SK-N-SH (cell line): ENCODE measurements around the gene HMGCL. TPM values are rescaled to one million over a fixed set of nuclear protein-coding genes. Genes with fewer than 3 reads are reported as not detected.

Experiments used
- CTCF ChIA-PET: fragments of 300-600, 350-600 bp; formaldehyde crosslinking; extraction: SDS; loops from one replicate; lab custom pipeline; 2021; lab: Yijun Ruan, JAX
- POLR2A ChIA-PET: fragments of 350-600 bp; sonication (Branson Sonifier 250); formaldehyde crosslinking; extraction: SDS; loops from one replicate; lab custom pipeline; 2020; ENCODE audit warnings: antibody characterized with exemption, inconsistent platforms; lab: Yijun Ruan, JAX
- DNase-seq: peaks from one replicate; pipeline ENCODE4 v3.0.0; 2012
- H2AFZ ChIP-seq: fragments of 200-600 bp; sonication (generic); 2 replicates; pipeline ENCODE4 v1.8.1; 2016; ENCODE audit warnings: antibody characterized with exemption, mild to moderate bottlenecking, low read depth
- H3F3A ChIP-seq: fragments of 200-600 bp; sonication (generic); replicated peaks from 2 replicates; pipeline ENCODE3; 2016; ENCODE audit warnings: antibody characterized with exemption, mild to moderate bottlenecking; ENCODE audit not compliant: insufficient read depth
- H3K27ac ChIP-seq, 2 experiments: fragments of 200-500 bp in 1 of 2; fragments of 200-600 bp in 1 of 2; sonication (Bioruptor generic) in 1 of 2; sonication (generic), shearing (Covaris generic) in 1 of 2; 2 replicates each; pipeline versions ENCODE4 v1.5.1 to v1.6.1; 2014 to 2016; ENCODE audit warnings: low read depth in 2 of 2, inconsistent platforms in 1 of 2, low read length in 1 of 2, mild to moderate bottlenecking in 1 of 2, mixed read lengths in 1 of 2
- H3K27me3 ChIP-seq: fragments of 200-600 bp; sonication (generic), shearing (Covaris generic); 2 replicates; pipeline ENCODE4 v1.6.1; 2016; ENCODE audit warnings: mixed run types; ENCODE audit not compliant: insufficient read depth
- H3K36me3 ChIP-seq, 2 experiments: fragments of 200-500 bp in 1 of 2; fragments of 200-600 bp in 1 of 2; sonication (Bioruptor generic) in 1 of 2; sonication (generic) in 1 of 2; replicated peaks in 1 of 2; 2 replicates each; pipeline versions ENCODE3 to v1.5.1; 2014 to 2016; ENCODE audit warnings: low read length in 1 of 2, mild to moderate bottlenecking in 1 of 2; ENCODE audit not compliant: insufficient read depth in 2 of 2, control insufficient read depth in 1 of 2
- H3K4me1 ChIP-seq, 2 experiments: fragments of 200-500 bp in 1 of 2; fragments of 200-600 bp in 1 of 2; sonication (Bioruptor generic) in 1 of 2; sonication (generic), shearing (Covaris generic) in 1 of 2; 2 replicates each; pipeline versions ENCODE4 v1.5.1 to v1.6.1; 2014 to 2016; ENCODE audit warnings: low read depth in 1 of 2, low read length in 1 of 2, mixed run types in 1 of 2; ENCODE audit not compliant: insufficient read depth in 2 of 2, control insufficient read depth in 1 of 2
- H3K4me2 ChIP-seq: fragments of 200-600 bp; sonication (generic), shearing (Covaris generic); 2 replicates; pipeline ENCODE4 v1.6.1; 2017; ENCODE audit warnings: mixed run types
- H3K4me3 ChIP-seq, 2 experiments: fragments of 200-500 bp in 1 of 2; fragments of 200-600 bp in 1 of 2; sonication (Bioruptor generic) in 1 of 2; sonication (generic), shearing (Covaris generic) in 1 of 2; 2 replicates each; pipeline versions ENCODE4 v1.5.1 to v1.8.1; 2014 to 2016; ENCODE audit warnings: low read depth in 2 of 2, inconsistent platforms in 1 of 2, low read length in 1 of 2, mild to moderate bottlenecking in 1 of 2, mixed read lengths in 1 of 2, moderate library complexity in 1 of 2
- H3K79me2 ChIP-seq: fragments of 200-600 bp; sonication (generic); 2 replicates; pipeline ENCODE4 v1.8.1; 2017; ENCODE audit warnings: mild to moderate bottlenecking; ENCODE audit not compliant: insufficient read depth
- H3K9ac ChIP-seq: fragments of 200-600 bp; sonication (generic); 2 replicates; pipeline ENCODE4 v1.6.1; 2017; ENCODE audit warnings: mixed run types
- H3K9me2 ChIP-seq: fragments of 200-600 bp; sonication (generic); 2 replicates; pipeline ENCODE4 v1.6.1; 2017; ENCODE audit warnings: mixed run types
- H3K9me3 ChIP-seq: fragments of 200-600 bp; sonication (generic); 2 replicates; pipeline ENCODE4 v1.6.1; 2017; ENCODE audit warnings: mixed run types, mild to moderate bottlenecking, moderate library complexity
- H4K20me1 ChIP-seq: fragments of 200-600 bp; sonication (generic); 2 replicates; pipeline ENCODE4 v1.6.1; 2017; ENCODE audit warnings: mild to moderate bottlenecking, mixed run types; ENCODE audit not compliant: insufficient read depth
- CHD2 ChIP-seq: fragments of 150-350 bp; IDR thresholded peaks from 2 replicates; pipeline ENCODE4 v1.6.1; 2018; ENCODE audit warnings: low read length; ENCODE audit not compliant: partially characterized antibody
- GABPA ChIP-seq: IDR thresholded peaks from 2 replicates; pipeline ENCODE4 v1.4.0; 2012; ENCODE audit warnings: low read depth, mild to moderate bottlenecking
- MEF2A ChIP-seq: IDR thresholded peaks from 2 replicates; pipeline ENCODE4 v1.4.0; 2012; ENCODE audit warnings: low read depth, borderline replicate concordance
- MXI1 ChIP-seq: IDR thresholded peaks from 2 replicates; pipeline ENCODE4 v1.6.1; 2012; ENCODE audit warnings: mild to moderate bottlenecking, low read depth, low read length, improper control_type of control experiment
- NRF1 ChIP-seq: IDR thresholded peaks from 2 replicates; pipeline ENCODE4 v1.6.1; 2012; ENCODE audit warnings: low read depth, mild to moderate bottlenecking, low read length
- POLR2AphosphoS5 ChIP-seq: IDR thresholded peaks from 2 replicates; pipeline ENCODE4 v1.6.1; 2012; ENCODE audit warnings: low read depth, low read length
- RFX5 ChIP-seq: IDR thresholded peaks from 2 replicates; pipeline ENCODE4 v1.6.1; 2012; ENCODE audit warnings: mild to moderate bottlenecking, improper control_type of control experiment, low read length
- RXRA ChIP-seq: IDR thresholded peaks from 2 replicates; pipeline ENCODE4 v1.4.0; 2012; ENCODE audit warnings: low read depth, mild to moderate bottlenecking, borderline replicate concordance
- TAF1 ChIP-seq: IDR thresholded peaks from 2 replicates; pipeline ENCODE4 v1.6.1; 2012; ENCODE audit warnings: low read depth, mild to moderate bottlenecking, low read length, moderate library complexity, borderline replicate concordance
- WGBS: methylation state at CpG from one replicate; pipeline ENCODE4 v1.1.6; 2017; ENCODE audit warnings: low lambda C conversion rate; 5-methylcytosine and 5-hydroxymethylcytosine counted together
- polyA plus RNA-seq, 3 experiments: library from polyadenylated mRNA; depleted of rRNA; stranded (reverse); fragments of >200 nt; gene quantifications; 2 replicates each; pipeline ENCODE4 v1.2.3, GENCODE V29; 2012
- TF ChIP-seq, protein P1 (sequence below): IDR thresholded peaks from 2 replicates; pipeline ENCODE4; 2012
- TF ChIP-seq, protein P2 (sequence below): IDR thresholded peaks from 2 replicates; pipeline ENCODE4 v1.4.0; 2012; ENCODE audit warnings: low read depth, borderline replicate concordance
- TF ChIP-seq, protein P3 (sequence below): IDR thresholded peaks from 2 replicates; pipeline ENCODE4 v1.4.0; 2012; ENCODE audit warnings: low read depth

HMGCL gene
- polyA plus RNA-seq, 1 of the 3 experiments (the other 2 are of a cell fraction): 28.2 TPM

DNA sequence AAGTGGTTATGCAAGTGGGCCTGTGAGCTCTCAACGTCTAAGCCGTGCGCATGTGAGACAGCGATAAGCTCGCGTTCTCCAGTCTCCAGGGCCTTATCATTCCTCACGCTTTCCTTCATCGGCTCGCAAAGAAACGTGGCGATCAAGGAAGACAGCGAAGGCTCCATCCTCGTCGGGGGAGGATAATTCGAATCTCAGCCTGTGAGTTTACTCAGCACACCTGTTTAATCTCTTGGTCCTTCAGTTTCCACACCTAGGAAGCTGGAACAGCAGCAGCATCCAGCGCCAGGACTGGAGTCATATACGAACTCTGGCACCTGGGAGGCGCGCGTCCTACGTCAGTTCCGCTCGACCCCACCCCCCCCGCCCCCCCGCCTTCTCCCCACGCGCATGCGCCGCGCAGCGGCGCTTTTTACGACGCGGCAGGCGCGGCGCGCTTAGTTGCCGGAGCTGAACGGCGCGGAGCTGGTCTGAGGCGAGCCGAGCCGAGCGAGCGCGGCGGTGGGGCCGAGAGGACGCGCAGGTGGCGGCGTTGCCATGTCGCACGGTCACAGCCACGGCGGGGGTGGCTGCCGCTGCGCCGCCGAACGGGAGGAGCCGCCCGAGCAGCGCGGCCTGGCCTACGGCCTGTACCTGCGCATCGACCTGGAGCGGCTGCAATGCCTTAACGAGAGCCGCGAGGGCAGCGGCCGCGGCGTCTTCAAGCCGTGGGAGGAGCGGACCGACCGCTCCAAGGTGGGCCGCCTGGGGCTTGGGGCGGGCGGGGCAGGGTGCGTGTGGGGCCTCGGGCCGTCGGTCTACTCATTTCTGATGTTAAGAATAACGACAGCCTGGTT is 47.0 kb downstream of the HMGCL start, which contains the start of gene PITHD1:
Gene PITHD1 (plus strand): TSS at position 440 of the 836 bp plus-strand sequence. CDS start 98 bp downstream, at position 538.
- Histone ChIP-seq H3K4me1 (peaks cover 12 to 21% of the 10 kb centered on the region in 2 experiments; a peak in 3 of 4 replicates), H3K36me3 (peaks cover 9 to 19% of the 10 kb centered on the region in 2 experiments), H3K79me2 (peaks cover 74% of the 10 kb centered on the region), H3K4me2 (peak within 1 kb of the TSS; percentile 93), H3K27ac (peak within 1 kb of the TSS; percentile 81 to 90), H3F3A (peaks cover 17% of the 10 kb centered on the region), H3K4me3 (peak within 1 kb of the TSS; percentile 72 to 86), H3K27me3 (no peaks in the 10 kb centered on the region), H2AFZ (peak within 1 kb of the TSS; percentile 92)
- whole genome bisulfite sequencing: 0% methylated on average over 14 of the region's 91 CpGs
- TF ChIP-seq, protein P1, sequence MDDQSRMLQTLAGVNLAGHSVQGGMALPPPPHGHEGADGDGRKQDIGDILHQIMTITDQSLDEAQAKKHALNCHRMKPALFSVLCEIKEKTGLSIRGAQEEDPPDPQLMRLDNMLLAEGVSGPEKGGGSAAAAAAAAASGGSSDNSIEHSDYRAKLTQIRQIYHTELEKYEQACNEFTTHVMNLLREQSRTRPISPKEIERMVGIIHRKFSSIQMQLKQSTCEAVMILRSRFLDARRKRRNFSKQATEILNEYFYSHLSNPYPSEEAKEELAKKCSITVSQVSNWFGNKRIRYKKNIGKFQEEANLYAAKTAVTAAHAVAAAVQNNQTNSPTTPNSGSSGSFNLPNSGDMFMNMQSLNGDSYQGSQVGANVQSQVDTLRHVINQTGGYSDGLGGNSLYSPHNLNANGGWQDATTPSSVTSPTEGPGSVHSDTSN: no peak
- TF ChIP-seq CHD2 (peak; percentile 14), RXRA (no peak), RFX5 (0 out of 2 replicates have a peak, but pooled peaks have one; percentile 25), TAF1 (peak; percentile 83), MXI1 (peak; percentile 92), POLR2AphosphoS5 (peak; percentile 95), NRF1 (peak; percentile 77), MEF2A (no peak), GABPA (peak; percentile 67)
- TF ChIP-seq, protein P2, sequence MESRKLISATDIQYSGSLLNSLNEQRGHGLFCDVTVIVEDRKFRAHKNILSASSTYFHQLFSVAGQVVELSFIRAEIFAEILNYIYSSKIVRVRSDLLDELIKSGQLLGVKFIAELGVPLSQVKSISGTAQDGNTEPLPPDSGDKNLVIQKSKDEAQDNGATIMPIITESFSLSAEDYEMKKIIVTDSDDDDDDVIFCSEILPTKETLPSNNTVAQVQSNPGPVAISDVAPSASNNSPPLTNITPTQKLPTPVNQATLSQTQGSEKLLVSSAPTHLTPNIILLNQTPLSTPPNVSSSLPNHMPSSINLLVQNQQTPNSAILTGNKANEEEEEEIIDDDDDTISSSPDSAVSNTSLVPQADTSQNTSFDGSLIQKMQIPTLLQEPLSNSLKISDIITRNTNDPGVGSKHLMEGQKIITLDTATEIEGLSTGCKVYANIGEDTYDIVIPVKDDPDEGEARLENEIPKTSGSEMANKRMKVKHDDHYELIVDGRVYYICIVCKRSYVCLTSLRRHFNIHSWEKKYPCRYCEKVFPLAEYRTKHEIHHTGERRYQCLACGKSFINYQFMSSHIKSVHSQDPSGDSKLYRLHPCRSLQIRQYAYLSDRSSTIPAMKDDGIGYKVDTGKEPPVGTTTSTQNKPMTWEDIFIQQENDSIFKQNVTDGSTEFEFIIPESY: 0 out of 2 replicates have a peak, but pooled peaks have one; percentile 20
- TF ChIP-seq, protein P3, sequence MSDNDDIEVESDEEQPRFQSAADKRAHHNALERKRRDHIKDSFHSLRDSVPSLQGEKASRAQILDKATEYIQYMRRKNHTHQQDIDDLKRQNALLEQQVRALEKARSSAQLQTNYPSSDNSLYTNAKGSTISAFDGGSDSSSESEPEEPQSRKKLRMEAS: 0 out of 2 replicates have a peak, but pooled peaks have one; percentile 75
- TF ChIP-seq, all 33 proteins: peak for 9
- ChIA-PET CTCF (interaction anchor here (0.6 to 3.5 kb wide), 7 partner anchors 8 to 138 kb away, joined by 3 to 17 read pairs (median 3); partner anchors contain the start of genes ELOA and RPL11), POLR2A (interaction anchor here (0.6 to 1.6 kb wide), 11 partner anchors 11 to 220 kb away, joined by 3 to 24 read pairs (median 6); partner anchors contain the start of genes GALE and LYPLA2)
- Histone ChIP-seq H3K9me2 (no peaks in the 10 kb centered on the region), H3K9ac (peak within 1 kb of the TSS; percentile 73), H3K9me3 (no peaks in the 10 kb centered on the region), H4K20me1 (peaks cover 15% of the 10 kb centered on the region)
- DNase-seq: peak; percentile 97
